GM12878 (cell line): ENCODE data around the gene GHRL. TPM values are rescaled to one million over a fixed set of nuclear protein-coding genes. Genes with fewer than 3 reads are reported as not detected.

Source experiments
- BACH1 ChIP-seq: fragments of 450-650 bp; IDR thresholded peaks from 2 replicates; pipeline ENCODE4 v1.6.1; 2017; ENCODE audit warnings: mild to moderate bottlenecking, borderline replicate concordance
- EGR1 ChIP-seq, 2 experiments: IDR thresholded peaks; 1 replicate in 1 of 2; 2 replicates in 1 of 2; pipeline ENCODE4 v1.6.1; 2011 to 2012; ENCODE audit warnings: low read depth in 2 of 2, low read length in 2 of 2, borderline replicate concordance in 1 of 2, mild to moderate bottlenecking in 1 of 2, moderate library complexity in 1 of 2
- EZH2 ChIP-seq: IDR thresholded peaks from 2 replicates; pipeline ENCODE4 v1.6.1; 2012; ENCODE audit warnings: low read depth, mild to moderate bottlenecking, control low read depth, inconsistent platforms, low read length, borderline replicate concordance; ENCODE audit not compliant: control insufficient read depth
- GATAD2B ChIP-seq: fragments of 450-650 bp; conservative IDR thresholded peaks from 2 replicates; pipeline ENCODE4 v1.6.1; 2017; ENCODE audit warnings: low read depth, mild to moderate bottlenecking, moderate library complexity
- HDAC6 ChIP-seq: fragments of 200-600 bp; sonication (generic); IDR thresholded peaks from one replicate; pipeline ENCODE4 v1.8.0; 2017; ENCODE audit warnings: antibody characterized with exemption; ENCODE audit not compliant: unreplicated experiment
- LARP7 ChIP-seq: fragments of 450-650 bp; IDR thresholded peaks from 2 replicates; pipeline ENCODE4 v1.6.1; 2017; ENCODE audit warnings: mild to moderate bottlenecking
- PAX5 ChIP-seq: IDR thresholded peaks from 2 replicates; pipeline ENCODE4 v1.6.1; 2011; ENCODE audit warnings: low read depth, low read length, borderline replicate concordance
- RAD51 ChIP-seq: fragments of 450-650 bp; IDR thresholded peaks from 2 replicates; pipeline ENCODE4 v1.6.1; 2016; ENCODE audit warnings: moderate library complexity, mild to moderate bottlenecking, inconsistent platforms
- SMAD5 ChIP-seq: IDR thresholded peaks from 2 replicates; pipeline ENCODE4 v1.6.1; 2016; ENCODE audit warnings: antibody characterized with exemption, low read depth
- SMARCA5 ChIP-seq: fragments of 450-650 bp; IDR thresholded peaks from 2 replicates; pipeline ENCODE4 v1.6.1; 2017; ENCODE audit warnings: mild to moderate bottlenecking
- TAF1 ChIP-seq: IDR thresholded peaks from 2 replicates; pipeline ENCODE4 v1.6.1; 2011; ENCODE audit warnings: mild to moderate bottlenecking, low read depth, low read length, borderline replicate concordance
- YY1 ChIP-seq: IDR thresholded peaks from 2 replicates; pipeline ENCODE4 v1.6.1; 2011; ENCODE audit warnings: low read depth, mild to moderate bottlenecking, low read length
- ZNF622 ChIP-seq: fragments of 450-650 bp; IDR thresholded peaks from 2 replicates; pipeline ENCODE4 v1.6.1; 2017; ENCODE audit warnings: mild to moderate bottlenecking, inconsistent platforms
- polyA plus RNA-seq, 11 experiments: library from polyadenylated mRNA; depleted of rRNA in 4 of 11; unstranded in 6 of 11; stranded (reverse) in 5 of 11; fragments of >200 nt; fragmentation: Nextera tagmentation in 4 of 11; fragmentation: Illumina TruSeq in 1 of 11; extraction: Ambion mirVana in 4 of 11; extraction: Trizol in 1 of 11; gene quantifications; 1 replicate in 1 of 11; 2 replicates in 10 of 11; pipeline versions ENCODE4 v1.2.1 to v1.2.3, GENCODE V29; 2011 to 2016; ENCODE audit warnings: inconsistent platforms in 2 of 11, missing spikeins in 2 of 11, low read depth in 1 of 11
- total RNA-seq, 4 experiments: library from RNA; depleted of rRNA in 3 of 4; stranded (reverse); fragments of >200 nt in 3 of 4; fragmentation: Illumina TruSeq in 1 of 4; extraction: Trizol in 1 of 4; gene quantifications; 2 replicates each; pipeline versions ENCODE4 v1.2.1 to v1.2.3, GENCODE V29; 2013 to 2021
- TF ChIP-seq, protein P1 (sequence below): fragments of 450-650 bp; IDR thresholded peaks from 2 replicates; pipeline ENCODE4 v1.6.1; 2018; ENCODE audit warnings: borderline replicate concordance, mild to moderate bottlenecking; ENCODE audit not compliant: partially characterized antibody
- TF ChIP-seq, protein P2 (sequence below): IDR thresholded peaks from 2 replicates; pipeline ENCODE4 v1.6.1; 2012; ENCODE audit warnings: mild to moderate bottlenecking, low read depth, low read length
- TF ChIP-seq, protein P3 (sequence below): fragments of 450-650 bp; conservative IDR thresholded peaks from 2 replicates; pipeline ENCODE4 v1.6.1; 2017; ENCODE audit warnings: mild to moderate bottlenecking, moderate library complexity

GHRL gene
- total and polyA plus RNA-seq, 10 of the 15 experiments (the other 5 are each of a cell fraction or from before 2014, with no cell fraction given) = 0.35 to 2.2 (median 0.88) TPM

DNA sequence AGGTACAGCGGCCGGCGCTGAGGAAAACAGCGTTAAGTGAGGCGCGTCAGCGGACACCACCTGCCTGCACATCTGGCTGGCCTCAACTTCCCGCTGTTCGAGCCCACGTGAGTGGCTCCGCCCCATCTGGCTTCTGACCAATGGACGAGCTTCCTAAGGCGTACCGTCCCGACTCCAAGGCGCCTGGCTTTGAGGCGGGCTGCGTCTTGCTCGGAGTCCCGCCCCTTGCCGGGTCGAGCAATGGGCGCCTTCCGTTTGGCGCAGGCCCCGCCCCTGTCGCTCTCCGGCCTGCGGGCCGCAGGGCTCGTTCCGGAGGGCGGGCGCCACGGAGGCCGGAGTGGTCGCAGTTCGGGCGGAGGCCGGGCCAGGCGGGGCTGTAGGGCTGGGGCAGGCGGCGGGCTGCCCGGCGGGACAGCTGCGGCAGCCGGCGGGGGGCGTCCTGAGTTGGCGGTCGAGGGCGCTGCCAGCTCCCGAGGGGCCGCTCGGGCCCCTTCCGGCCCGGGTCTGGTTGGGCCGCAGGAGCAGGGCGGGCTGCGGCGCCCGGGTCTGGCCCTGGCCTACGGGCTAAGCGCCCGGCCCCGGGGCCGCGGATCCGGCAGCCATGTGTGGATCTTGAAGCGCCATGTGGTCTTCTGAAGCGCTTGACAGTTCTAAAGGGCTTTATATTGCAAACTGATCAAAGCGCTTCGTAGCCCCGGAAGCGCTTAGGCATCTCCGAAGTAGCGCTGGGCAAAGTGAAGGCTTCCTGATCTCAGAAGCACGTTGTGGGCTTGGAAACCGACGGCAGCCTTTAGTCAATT, 44.4 kb downstream of the GHRL start, which contains the start of gene TATDN2 (continued):
- TF ChIP-seq PAX5 (no peak), HDAC6 (no peak), EGR1 (IDR thresholded peaks at IDR 0.05; ENCODE audit: borderline replicate concordance in 1 of 2, low read depth in 2 of 2, low read length in 2 of 2) (no peak), BACH1 (peak; percentile 82), RAD51 (peak; percentile 79), GATAD2B (peak; percentile 94), SMARCA5 (peak; percentile 61), TAF1 (peak; percentile 61; the same call in 1 of the 2 replicates), ZNF622 (no peak), EZH2 (no peak), YY1 (peak; percentile 37; the same call in 1 of the 2 replicates), SMAD5 (0 out of 2 replicates have a peak, but pooled peaks have one; percentile 27), LARP7 (peak; percentile 91)
- TF ChIP-seq, protein P1, sequence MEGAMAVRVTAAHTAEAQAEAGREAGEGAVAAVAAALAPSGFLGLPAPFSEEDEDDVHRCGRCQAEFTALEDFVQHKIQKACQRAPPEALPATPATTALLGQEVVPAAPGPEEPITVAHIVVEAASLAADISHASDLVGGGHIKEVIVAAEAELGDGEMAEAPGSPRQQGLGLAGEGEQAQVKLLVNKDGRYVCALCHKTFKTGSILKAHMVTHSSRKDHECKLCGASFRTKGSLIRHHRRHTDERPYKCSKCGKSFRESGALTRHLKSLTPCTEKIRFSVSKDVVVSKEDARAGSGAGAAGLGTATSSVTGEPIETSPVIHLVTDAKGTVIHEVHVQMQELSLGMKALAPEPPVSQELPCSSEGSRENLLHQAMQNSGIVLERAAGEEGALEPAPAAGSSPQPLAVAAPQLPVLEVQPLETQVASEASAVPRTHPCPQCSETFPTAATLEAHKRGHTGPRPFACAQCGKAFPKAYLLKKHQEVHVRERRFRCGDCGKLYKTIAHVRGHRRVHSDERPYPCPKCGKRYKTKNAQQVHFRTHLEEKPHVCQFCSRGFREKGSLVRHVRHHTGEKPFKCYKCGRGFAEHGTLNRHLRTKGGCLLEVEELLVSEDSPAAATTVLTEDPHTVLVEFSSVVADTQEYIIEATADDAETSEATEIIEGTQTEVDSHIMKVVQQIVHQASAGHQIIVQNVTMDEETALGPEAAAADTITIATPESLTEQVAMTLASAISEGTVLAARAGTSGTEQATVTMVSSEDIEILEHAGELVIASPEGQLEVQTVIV = no peak
- TF ChIP-seq, protein P2, sequence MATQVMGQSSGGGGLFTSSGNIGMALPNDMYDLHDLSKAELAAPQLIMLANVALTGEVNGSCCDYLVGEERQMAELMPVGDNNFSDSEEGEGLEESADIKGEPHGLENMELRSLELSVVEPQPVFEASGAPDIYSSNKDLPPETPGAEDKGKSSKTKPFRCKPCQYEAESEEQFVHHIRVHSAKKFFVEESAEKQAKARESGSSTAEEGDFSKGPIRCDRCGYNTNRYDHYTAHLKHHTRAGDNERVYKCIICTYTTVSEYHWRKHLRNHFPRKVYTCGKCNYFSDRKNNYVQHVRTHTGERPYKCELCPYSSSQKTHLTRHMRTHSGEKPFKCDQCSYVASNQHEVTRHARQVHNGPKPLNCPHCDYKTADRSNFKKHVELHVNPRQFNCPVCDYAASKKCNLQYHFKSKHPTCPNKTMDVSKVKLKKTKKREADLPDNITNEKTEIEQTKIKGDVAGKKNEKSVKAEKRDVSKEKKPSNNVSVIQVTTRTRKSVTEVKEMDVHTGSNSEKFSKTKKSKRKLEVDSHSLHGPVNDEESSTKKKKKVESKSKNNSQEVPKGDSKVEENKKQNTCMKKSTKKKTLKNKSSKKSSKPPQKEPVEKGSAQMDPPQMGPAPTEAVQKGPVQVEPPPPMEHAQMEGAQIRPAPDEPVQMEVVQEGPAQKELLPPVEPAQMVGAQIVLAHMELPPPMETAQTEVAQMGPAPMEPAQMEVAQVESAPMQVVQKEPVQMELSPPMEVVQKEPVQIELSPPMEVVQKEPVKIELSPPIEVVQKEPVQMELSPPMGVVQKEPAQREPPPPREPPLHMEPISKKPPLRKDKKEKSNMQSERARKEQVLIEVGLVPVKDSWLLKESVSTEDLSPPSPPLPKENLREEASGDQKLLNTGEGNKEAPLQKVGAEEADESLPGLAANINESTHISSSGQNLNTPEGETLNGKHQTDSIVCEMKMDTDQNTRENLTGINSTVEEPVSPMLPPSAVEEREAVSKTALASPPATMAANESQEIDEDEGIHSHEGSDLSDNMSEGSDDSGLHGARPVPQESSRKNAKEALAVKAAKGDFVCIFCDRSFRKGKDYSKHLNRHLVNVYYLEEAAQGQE = no peak
- TF ChIP-seq, protein P3, sequence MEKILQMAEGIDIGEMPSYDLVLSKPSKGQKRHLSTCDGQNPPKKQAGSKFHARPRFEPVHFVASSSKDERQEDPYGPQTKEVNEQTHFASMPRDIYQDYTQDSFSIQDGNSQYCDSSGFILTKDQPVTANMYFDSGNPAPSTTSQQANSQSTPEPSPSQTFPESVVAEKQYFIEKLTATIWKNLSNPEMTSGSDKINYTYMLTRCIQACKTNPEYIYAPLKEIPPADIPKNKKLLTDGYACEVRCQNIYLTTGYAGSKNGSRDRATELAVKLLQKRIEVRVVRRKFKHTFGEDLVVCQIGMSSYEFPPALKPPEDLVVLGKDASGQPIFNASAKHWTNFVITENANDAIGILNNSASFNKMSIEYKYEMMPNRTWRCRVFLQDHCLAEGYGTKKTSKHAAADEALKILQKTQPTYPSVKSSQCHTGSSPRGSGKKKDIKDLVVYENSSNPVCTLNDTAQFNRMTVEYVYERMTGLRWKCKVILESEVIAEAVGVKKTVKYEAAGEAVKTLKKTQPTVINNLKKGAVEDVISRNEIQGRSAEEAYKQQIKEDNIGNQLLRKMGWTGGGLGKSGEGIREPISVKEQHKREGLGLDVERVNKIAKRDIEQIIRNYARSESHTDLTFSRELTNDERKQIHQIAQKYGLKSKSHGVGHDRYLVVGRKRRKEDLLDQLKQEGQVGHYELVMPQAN = peak; percentile 86
